Ectodermal cell (in vitro differentiated cells): ENCODE results near the gene NCEH1.
"Not testable (repeated sequence)": the region's sequence is repeated elsewhere in the genome, so short reads cannot be mapped to it uniquely, and the experiment has no call there.

Experiments used
- H3K27ac ChIP-seq: 2 replicates; pipeline ENCODE4 v1.7.0; 2013; ENCODE audit warnings: mild to moderate bottlenecking, low read depth, low read length; ENCODE audit not compliant: insufficient read depth, poor library complexity, severe bottlenecking
- H3K27me3 ChIP-seq: 2 replicates; pipeline ENCODE4 v1.7.0; 2013; ENCODE audit warnings: mild to moderate bottlenecking, low read length; ENCODE audit not compliant: insufficient read depth, control insufficient read depth, poor library complexity, severe bottlenecking
- H3K36me3 ChIP-seq: one replicate; pipeline ENCODE4 v1.7.0; 2013; ENCODE audit warnings: low read length; ENCODE audit not compliant: control insufficient read depth, insufficient read depth
- H3K4me1 ChIP-seq: one replicate; pipeline ENCODE4 v1.7.0; 2013; ENCODE audit warnings: low read length; ENCODE audit not compliant: control insufficient read depth, insufficient read depth
- H3K4me3 ChIP-seq: 2 replicates; pipeline ENCODE4 v1.7.0; 2013; ENCODE audit warnings: low read depth, low read length, control low read depth; ENCODE audit not compliant: insufficient read depth
- H3K9me3 ChIP-seq: 2 replicates; pipeline ENCODE4 v1.7.0; 2013; ENCODE audit warnings: mild to moderate bottlenecking, low read length, moderate library complexity; ENCODE audit not compliant: control insufficient read depth
- WGBS, 2 experiments: methylation state at CpG; one replicate each; pipeline ENCODE4 v1.1.7; 2013; ENCODE audit warnings: missing lambda C conversion rate in 2 of 2; 5-methylcytosine and 5-hydroxymethylcytosine counted together

The NCEH1 gene

GRCh38 chr3:172678068-172678467, 32.8 kb downstream of the NCEH1 start:
- no peak overlapping the region for H3K4me3 ChIP-seq
- 43 to 63% methylated on average over 1 of the region's 1 CpG for WGBS, 2 experiments
- H3K27ac ChIP-seq = no peak overlapping the region
- no peaks in the 10 kb centered on the region for H3K36me3 ChIP-seq
- no peaks in the 10 kb centered on the region for H3K27me3 ChIP-seq
- no peaks in the 10 kb centered on the region for H3K9me3 ChIP-seq
- H3K4me1 ChIP-seq = peaks cover 9% of the 10 kb centered on the region

DNA sequence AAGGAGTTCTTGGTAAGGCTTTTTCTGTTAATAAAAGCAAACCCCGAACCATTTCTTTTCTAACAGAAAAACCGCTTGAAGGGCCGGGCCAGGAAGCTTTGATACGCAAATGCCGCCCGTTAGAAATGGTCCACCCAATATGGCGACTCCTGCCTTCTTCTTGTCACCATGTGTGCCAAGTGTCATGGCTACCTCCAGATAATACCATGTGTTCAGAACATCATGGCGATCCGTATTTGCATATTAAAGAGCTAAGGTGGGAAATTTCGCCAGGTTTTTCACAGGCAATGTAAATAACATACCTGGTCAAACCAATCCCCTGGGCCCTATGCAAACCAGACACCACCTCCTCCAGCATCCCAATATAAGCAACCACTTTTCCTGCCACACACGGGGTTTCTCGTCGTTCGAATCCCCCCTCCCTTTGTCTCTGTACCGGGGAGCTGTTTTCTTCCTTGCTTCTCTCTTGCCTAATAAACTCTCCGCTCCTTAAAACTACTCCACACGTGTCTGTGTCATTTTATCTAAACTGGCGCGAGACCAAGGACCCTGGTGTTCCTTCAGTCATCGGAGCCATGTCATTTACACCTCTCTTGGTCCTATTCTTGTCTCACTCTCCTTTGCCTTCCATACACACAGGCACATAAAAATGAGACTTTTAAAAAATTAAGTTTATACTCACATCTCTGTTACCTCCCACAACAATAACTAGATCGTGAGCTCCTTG, 34.5 kb downstream of the NCEH1 start:
- Histone ChIP-seq H3K27me3 (no peaks in the 10 kb centered on the region), H3K9me3 (no peaks in the 10 kb centered on the region), H3K36me3 (no peaks in the 10 kb centered on the region), H3K4me1 (peaks cover 9% of the 10 kb centered on the region), H3K4me3 (no peak overlapping the region), H3K27ac (no peak overlapping the region)
- 92% methylated on average over 21 of the region's 21 CpGs for WGBS, 2 experiments

DNA sequence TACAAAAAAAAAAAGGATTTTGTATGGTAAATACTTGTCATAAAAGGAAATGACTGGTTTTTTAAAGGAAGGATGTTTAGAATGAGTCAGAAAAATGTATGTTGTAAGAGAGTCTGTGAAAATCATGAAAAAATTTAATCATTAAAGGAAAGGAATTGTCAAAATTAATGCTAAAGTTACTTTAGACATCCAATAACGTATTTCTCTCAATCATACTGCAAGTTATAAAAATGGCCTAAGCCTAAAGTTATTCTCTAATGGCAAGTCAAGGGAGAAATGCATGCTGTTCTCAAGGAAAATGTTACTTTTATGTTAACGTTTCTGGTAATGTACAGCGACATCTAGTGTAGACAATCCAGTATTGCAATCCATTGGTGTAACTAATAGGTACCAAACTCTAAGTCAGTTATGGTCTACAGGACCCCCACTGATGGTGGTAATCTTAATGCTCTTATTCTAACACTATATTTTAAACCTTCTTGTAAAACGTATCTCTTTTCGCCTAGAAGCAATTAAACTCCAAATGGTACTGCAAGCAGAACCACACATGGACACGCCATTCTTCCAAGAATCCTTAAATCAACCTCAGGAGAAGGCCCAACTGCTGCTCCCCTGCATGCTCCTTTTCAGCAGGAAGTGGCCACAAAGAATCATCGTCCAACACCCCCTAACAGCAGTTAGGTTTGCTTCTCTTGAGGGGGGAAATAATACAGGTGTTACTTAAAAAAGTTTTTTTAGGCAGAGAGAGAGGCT, 35.2 kb downstream of the NCEH1 start:
- 40 to 43% methylated on average over 5 to 7 of the region's 7 CpGs for WGBS, 2 experiments

DNA sequence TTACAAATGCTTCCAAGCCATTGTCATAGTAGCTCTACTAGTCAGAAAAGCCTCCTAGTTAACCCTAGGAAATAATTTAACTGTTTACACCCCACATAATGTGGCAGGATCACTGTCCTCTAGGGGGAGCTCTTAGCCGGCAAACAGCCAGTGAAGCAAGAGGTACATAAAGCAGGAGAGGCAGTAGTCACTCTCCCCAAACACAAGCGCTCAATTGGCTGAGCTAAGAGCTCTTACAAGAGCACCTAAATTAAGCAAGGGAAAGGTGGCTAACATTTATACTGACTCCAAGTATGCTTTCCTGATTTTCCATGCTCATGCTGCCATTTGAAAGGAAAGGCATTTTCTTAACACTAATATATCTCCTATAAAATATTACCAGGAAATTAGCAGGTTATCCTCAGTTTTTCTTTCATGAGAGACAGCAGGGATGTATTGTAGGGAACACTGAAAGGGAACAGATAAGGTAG, 37.6 kb downstream of the NCEH1 start:
- Histone ChIP-seq H3K4me3 (no peak overlapping the region), H3K27ac (no peak overlapping the region), H3K4me1 (peaks cover 7% of the 10 kb centered on the region), H3K9me3 (no peaks in the 10 kb centered on the region), H3K27me3 (no peaks in the 10 kb centered on the region), H3K36me3 (no peaks in the 10 kb centered on the region)
- 5 to 26% methylated on average over 2 of the region's 2 CpGs for WGBS, 2 experiments

More for the DNA sequence above, 35.2 kb downstream of the NCEH1 start:
- no peaks in the 10 kb centered on the region for H3K36me3 ChIP-seq
- H3K27ac ChIP-seq = no peak overlapping the region
- H3K4me3 ChIP-seq = no peak overlapping the region
- H3K9me3 ChIP-seq = no peaks in the 10 kb centered on the region
- H3K27me3 ChIP-seq = no peaks in the 10 kb centered on the region
- H3K4me1 ChIP-seq = peaks cover 9% of the 10 kb centered on the region

- no peaks in the 10 kb centered on the region for H3K9me3 ChIP-seq
- no peaks in the 10 kb centered on the region for H3K36me3 ChIP-seq
- no peaks in the 10 kb centered on the region for H3K27me3 ChIP-seq
- H3K4me3 ChIP-seq = no peak overlapping the region
- no peak overlapping the region for H3K27ac ChIP-seq
- H3K4me1 ChIP-seq = no peaks in the 10 kb centered on the region
- 89 to 90% methylated on average over 4 of the region's 4 CpGs for WGBS, 2 experiments
Measured at GRCh38 chr3:172669021-172669420, 41.8 kb downstream of the NCEH1 start.

GRCh38 chr3:172666873-172667694, 43.8 kb downstream of the NCEH1 start:
- H3K36me3 ChIP-seq = no peaks in the 10 kb centered on the region
- 67% methylated on average over 16 of the region's 16 CpGs for WGBS, 2 experiments
- no peak overlapping the region for H3K27ac ChIP-seq
- H3K27me3 ChIP-seq = no peaks in the 10 kb centered on the region
- H3K4me3 ChIP-seq = no peak overlapping the region
- no peaks in the 10 kb centered on the region for H3K4me1 ChIP-seq
- H3K9me3 ChIP-seq = no peaks in the 10 kb centered on the region

DNA sequence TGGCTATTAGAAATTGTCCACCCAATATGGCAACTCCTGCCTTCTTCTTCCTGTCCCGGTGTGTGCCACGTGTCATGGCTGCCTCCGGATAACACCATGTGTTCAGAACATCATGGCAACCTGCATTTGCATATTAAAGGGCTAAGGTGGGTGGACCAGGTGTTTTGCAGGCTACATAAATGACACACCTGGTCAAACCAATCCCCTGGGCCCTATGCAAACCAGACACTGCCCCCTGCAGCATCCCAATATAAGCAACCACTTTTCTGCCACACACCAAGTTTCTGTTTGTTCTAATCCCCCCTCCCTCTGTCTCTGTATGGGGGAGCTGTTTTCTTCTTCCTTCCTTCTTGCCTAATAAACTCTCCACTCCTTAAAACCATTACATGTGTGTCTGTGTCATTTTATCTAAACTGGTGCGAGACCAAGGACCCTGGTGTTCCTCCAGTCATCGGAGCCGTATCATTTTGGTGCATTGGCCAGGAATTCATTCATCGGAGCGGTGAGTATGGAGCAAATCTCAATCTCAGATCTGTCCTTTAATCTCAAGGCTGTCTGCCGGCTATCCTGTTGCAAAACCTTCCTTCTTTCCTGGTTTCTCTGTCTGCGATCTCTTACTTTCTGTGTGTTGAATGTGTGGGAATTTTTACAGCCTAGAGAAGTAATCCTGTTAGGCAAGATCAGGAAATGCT, 44.5 kb downstream of the NCEH1 start:
- no peaks in the 10 kb centered on the region for H3K9me3 ChIP-seq
- H3K27ac ChIP-seq = no peak overlapping the region
- WGBS, 2 experiments = 92 to 93% methylated on average over 10 of the region's 10 CpGs
- no peaks in the 10 kb centered on the region for H3K4me1 ChIP-seq
- no peaks in the 10 kb centered on the region for H3K27me3 ChIP-seq
- no peak overlapping the region for H3K4me3 ChIP-seq
- no peaks in the 10 kb centered on the region for H3K36me3 ChIP-seq

DNA sequence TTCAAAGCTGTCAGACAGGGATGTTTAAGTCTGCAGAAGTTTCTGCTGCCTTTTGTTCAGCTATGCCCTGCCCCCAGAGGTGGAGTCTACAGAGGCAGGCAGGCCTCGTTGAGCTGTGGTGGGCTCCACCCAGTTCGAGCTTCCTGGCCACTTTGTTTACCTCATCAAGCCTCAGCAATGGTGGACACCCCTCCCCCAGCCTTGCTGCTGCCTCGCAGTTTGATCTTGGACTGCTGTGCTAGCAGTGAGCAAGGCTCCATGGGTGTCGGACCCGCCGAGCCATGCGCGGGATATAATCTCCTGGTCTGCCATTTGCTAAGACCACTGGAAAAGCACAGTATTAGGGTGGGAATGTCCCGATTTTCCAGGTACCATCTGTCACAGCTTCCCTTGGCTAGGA, 45.4 kb downstream of the NCEH1 start:
- not testable (repeated sequence) for H3K36me3 ChIP-seq, H3K27me3 ChIP-seq, H3K4me1 ChIP-seq, H3K9me3 ChIP-seq, H3K27ac ChIP-seq, H3K4me3 ChIP-seq
- 93 to 94% methylated on average over 9 of the region's 9 CpGs for WGBS, 2 experiments

DNA sequence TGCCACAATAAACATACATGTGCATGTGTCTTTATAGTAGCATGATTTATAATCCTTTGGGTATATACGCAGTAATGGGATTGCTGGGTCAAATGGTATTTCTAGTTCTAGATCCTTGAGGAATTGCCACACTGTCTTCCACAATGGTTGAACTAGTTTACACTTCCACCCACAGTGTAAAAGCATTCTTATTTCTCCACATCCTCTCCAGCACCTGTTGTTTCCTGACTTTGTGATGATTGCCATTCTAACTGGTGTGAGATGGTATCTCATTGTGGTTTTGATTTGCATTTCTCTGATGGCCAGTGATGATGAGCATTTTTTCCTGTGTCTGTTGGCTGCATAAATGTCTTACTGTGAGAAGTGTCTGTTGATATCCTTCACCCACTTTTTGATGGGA, 50.4 kb downstream of the NCEH1 start:
- not testable (repeated sequence) for H3K27me3 ChIP-seq, H3K9me3 ChIP-seq, H3K36me3 ChIP-seq, H3K4me1 ChIP-seq, H3K4me3 ChIP-seq, H3K27ac ChIP-seq
- no CpG with 5 or more reads among the region's 1 CpG for WGBS, 2 experiments
